Measurements from ENCODE around the gene TSPO2.
A peak's percentile ranks its signal among the peaks of the same experiment; 100 is the strongest.

TSPO2 gene

DNA sequence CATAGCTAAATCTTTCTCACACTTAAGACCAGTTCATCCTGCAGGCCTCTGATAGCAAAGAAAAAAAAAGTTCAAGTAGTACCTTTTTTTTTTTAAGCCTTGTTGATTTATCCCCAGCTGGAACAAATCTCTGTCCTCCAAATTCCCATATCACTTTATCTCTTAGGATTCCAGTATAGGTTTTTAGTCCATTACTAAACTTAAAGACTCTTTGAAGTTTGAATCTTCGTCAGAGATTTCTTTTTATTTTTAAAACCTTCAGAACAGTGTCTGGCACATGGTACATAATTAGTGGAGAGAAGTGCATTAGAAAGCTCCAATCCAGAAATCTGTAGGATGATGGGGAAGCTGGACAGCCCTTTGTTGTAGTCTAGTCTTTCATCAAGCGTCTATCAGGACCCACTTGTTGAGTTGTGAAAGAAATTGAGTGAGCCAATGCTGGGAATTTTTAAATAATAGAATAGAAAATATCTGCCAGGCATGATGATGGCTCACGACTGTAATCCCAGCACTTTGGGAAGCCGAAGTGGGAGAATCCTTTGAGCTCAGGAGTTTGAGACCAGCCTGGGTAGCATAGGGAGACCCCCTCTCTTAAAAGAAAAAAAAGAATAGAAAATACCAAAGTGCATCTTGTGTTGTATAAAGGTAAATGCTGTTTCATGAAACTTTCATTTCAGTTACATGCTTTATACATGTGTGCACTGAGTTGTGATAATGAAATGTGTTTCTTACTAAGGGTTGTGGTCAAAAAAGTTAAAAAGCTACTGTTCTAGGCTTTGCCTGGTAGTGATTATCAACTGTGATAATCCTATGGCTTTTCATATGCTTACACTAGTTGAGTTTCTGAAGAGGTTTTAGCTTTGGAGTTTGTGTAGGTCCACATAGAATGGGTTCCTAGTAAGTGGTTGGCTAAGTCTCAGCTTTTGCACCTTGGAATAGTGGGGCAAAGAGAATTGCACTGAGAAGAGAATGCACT is 33.7 kb downstream of the TSPO2 start:
- no peak for DNase-seq (ENCODE audit: low read depth)

DNA sequence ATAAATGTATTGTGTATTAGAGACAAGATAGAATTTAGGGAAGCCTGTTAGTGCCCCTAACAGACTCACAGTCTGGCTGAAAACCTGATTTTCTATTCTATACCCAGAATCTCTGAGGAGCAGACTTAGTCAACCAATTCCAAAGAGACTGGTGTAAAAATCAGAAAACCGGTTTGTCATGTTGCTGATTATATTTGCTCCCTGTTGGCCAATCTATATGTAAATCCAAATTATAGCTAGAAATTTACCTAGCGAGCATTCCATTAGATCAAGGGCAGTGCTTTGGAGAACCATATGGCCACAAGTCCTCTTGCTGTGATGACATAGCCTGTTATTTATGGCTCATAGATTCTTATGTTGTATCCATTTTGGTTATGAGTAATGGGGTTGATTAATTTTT is 35.3 kb downstream of the TSPO2 start:
- no peak for DNase-seq (ENCODE audit: low read depth)

- DNase-seq (ENCODE audit: low read depth), result no peak
Measured at GRCh38 chr6:41078101-41078500, 35.8 kb downstream of the TSPO2 start.

- DNase-seq (ENCODE audit: low read depth), result no peak
Measured at GRCh38 chr6:41079080-41079479, 36.8 kb downstream of the TSPO2 start.

DNA sequence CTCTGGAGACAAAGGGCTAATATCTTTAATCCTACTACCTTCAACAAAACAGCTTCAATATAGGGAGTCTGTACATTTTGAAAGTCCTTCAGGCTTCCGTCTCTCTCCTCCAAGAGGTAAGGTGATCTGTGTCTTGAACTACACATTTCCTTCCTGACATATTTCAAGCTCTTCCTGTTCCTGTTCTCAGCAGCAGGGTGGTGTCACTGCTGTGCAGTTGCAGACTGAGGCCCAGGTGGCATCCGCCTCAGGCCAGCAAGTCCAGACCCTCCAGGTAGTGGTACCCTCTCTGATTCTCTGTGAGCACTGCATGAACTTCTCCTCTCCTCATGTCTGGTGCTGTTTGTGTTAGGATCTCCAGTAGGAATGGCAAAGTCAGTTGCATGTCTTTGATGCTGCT is 38.4 kb downstream of the TSPO2 start:
- DNase-seq (ENCODE audit: low read depth), result no peak

DNA sequence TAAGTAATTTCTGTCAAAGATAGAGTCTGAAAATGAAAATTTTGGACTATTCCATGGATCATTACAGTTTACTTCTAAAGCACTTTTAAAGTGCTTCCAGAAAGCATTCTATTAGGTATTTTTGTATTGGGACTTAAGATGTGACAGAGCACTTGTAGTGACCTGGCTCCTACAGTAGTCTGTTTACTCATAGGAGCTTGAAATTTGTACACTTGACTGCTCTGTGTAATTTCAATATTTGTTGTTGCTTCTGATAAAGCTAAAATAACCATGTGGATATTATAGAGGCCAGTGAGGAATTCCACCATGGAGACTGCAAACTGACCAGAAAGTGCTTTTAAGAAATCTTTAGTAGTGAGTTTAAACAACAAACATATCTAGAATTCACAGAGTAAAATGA is 40.8 kb downstream of the TSPO2 start:
- no peak for DNase-seq (ENCODE audit: low read depth)

GRCh38 chr6:41085182-41085581 is 42.9 kb downstream of the TSPO2 start:
- DNase-seq (ENCODE audit: low read depth), result no peak

DNA sequence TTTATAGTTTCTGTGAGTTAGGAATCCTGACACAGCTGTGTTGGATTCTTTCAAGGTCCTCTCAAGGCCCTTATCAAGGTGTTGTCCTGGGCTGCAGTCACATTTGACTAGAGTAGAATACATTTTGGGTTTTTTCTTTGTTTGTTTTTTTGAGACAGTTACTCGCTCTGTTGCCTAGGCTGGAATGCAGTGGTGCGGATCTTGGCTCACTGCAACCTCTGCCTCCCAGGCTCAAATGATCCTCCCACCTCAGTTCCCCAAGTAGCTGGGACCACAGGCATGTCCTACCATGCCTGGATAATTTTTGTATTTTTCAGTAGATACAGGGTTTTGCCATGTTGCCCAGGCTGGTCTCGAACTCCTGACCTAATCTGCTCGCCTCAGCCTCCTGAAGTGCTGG is 46.2 kb downstream of the TSPO2 start:
- peak; percentile 43 for DNase-seq (ENCODE audit: low read depth)

GRCh38 chr6:41090841-41091761 is 48.8 kb downstream of the TSPO2 start:
- DNase-seq (ENCODE audit: low read depth), result no peak

DNA sequence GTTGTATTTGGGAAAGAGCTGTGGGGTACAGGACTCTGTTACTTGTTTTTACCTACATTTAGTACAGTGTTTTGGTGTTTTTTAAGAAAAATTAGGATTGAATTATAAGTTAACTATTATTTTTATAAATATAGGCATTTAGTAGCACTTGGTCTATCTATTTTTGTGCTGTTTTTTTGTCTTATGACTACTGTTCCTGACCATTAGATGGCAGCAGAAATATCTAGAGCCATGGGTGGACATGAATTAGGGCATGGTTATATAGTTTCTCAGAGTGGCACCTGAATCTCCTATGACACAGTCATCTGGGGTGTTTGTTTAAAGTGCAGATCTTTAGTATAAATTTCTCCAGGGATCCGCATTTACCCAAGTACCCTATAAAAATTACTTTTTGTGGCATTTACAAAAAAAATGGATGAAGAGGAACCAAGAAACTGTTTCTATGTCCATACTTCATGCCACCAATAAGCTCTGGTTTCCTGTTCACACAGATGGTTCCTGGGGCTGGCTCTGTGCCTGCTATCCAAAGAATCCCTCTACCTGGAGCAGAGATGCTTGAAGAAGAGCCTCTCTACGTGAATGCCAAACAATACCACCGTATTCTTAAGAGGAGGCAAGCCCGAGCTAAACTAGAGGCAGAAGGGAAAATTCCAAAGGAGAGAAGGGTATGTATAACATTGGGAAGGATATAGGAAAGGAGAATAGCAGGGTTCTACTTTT is 50.3 kb downstream of the TSPO2 start:
- peak; percentile 41 for DNase-seq (ENCODE audit: low read depth)

- peak; percentile 20 for DNase-seq (ENCODE audit: low read depth)
Measured at GRCh38 chr6:41093729-41094128, 51.5 kb downstream of the TSPO2 start.

Data from EH (cell line).